K562 (cell line): Measurements from ENCODE around the gene GABARAP. TPM values are rescaled to one million over a fixed set of nuclear protein-coding genes. Genes with fewer than 3 reads are reported as not detected.

Experiments used
- ARID2 ChIP-seq: fragments of 450-650 bp; IDR thresholded peaks from 2 replicates; pipeline ENCODE4 v1.6.1; 2017; ENCODE audit warnings: antibody characterized with exemption, mild to moderate bottlenecking
- GABPB1 ChIP-seq: sonication (generic); formaldehyde crosslinking; IDR thresholded peaks from 2 replicates; pipeline ENCODE4 v1.8.0; 2022; ENCODE audit warnings: mild to moderate bottlenecking, missing genetic modification reagents
- NR2C1 ChIP-seq, 2 experiments: fragments of 450-650 bp; IDR thresholded peaks; 2 replicates each; pipeline ENCODE4 v1.6.1; 2017; ENCODE audit warnings: mild to moderate bottlenecking in 2 of 2, antibody characterized with exemption in 1 of 2, inconsistent platforms in 1 of 2, missing compliant biosample characterization in 1 of 2, missing genetic modification characterization in 1 of 2
- POLR2A ChIP-seq: fragments of 450-650 bp; conservative IDR thresholded peaks from 2 replicates; pipeline ENCODE4 v1.6.1; 2016
- RB1 ChIP-seq: fragments of 450-650 bp; IDR thresholded peaks from 2 replicates; pipeline ENCODE4 v1.6.1; 2017; ENCODE audit warnings: low read depth, mild to moderate bottlenecking
- TCF3 ChIP-seq: sonication (generic); formaldehyde crosslinking; IDR thresholded peaks from 2 replicates; pipeline ENCODE4 v1.4.0; 2020; ENCODE audit warnings: mild to moderate bottlenecking, missing genetic modification reagents
- TRIM28 ChIP-seq: fragments of 450-650 bp; IDR thresholded peaks from 2 replicates; pipeline ENCODE4 v1.6.1; 2017
- ZBTB8A ChIP-seq: fragments of 450-650 bp; IDR thresholded peaks from 2 replicates; pipeline ENCODE4 v1.6.1; 2018; ENCODE audit warnings: mild to moderate bottlenecking, moderate library complexity; ENCODE audit not compliant: partially characterized antibody
- ZNF41 ChIP-seq: fragments of 250-450 bp; sonication (Bioruptor Pico); conservative IDR thresholded peaks from 2 replicates; pipeline ENCODE4 v1.4.0; 2020; ENCODE audit warnings: mild to moderate bottlenecking
- polyA plus RNA-seq, 8 experiments: library from polyadenylated mRNA; depleted of rRNA in 4 of 8; stranded (reverse) in 5 of 8; unstranded in 3 of 8; fragments of >200 nt; fragmentation: Nextera tagmentation in 2 of 8; fragmentation: Illumina TruSeq in 1 of 8; extraction: Ambion mirVana in 2 of 8; extraction: Trizol in 1 of 8; gene quantifications; 2 replicates each; pipeline versions ENCODE4 v1.2.1 to v1.2.3, GENCODE V29; 2011 to 2014; ENCODE audit warnings: inconsistent platforms in 1 of 8, missing spikeins in 1 of 8
- total RNA-seq, 7 experiments: library from RNA; depleted of rRNA in 6 of 7; stranded (reverse); fragments of >200 nt in 6 of 7; fragmentation: Illumina TruSeq in 2 of 7; extraction: Trizol in 2 of 7; gene quantifications; 2 replicates each; pipeline versions ENCODE4 v1.2.1 to v1.2.3, GENCODE V29; 2011 to 2021; ENCODE audit warnings: low replicate concordance in 1 of 7
- TF ChIP-seq, protein P1 (sequence below): fragments of 200-600 bp; sonication (generic); IDR thresholded peaks from one replicate; pipeline ENCODE4 v1.6.1; 2012; ENCODE audit warnings: mild to moderate bottlenecking, low read depth, low read length, inconsistent platforms
- TF ChIP-seq, protein P2 (sequence below): sonication (generic); formaldehyde crosslinking; IDR thresholded peaks from 2 replicates; pipeline ENCODE4 v1.8.0; 2022; ENCODE audit warnings: mild to moderate bottlenecking, missing genetic modification reagents, borderline replicate concordance
- TF ChIP-seq, protein P3 (sequence below): fragments of 450-650 bp; formaldehyde crosslinking; conservative IDR thresholded peaks from 2 replicates; pipeline ENCODE4 v1.4.0; 2022; ENCODE audit warnings: mild to moderate bottlenecking, missing genetic modification characterization

Gene GABARAP
- total and polyA plus RNA-seq, 9 of the 15 experiments (the other 6 are each of a cell fraction or from before 2014, with no cell fraction given), result 47.5 to 373 (median 152) TPM

DNA sequence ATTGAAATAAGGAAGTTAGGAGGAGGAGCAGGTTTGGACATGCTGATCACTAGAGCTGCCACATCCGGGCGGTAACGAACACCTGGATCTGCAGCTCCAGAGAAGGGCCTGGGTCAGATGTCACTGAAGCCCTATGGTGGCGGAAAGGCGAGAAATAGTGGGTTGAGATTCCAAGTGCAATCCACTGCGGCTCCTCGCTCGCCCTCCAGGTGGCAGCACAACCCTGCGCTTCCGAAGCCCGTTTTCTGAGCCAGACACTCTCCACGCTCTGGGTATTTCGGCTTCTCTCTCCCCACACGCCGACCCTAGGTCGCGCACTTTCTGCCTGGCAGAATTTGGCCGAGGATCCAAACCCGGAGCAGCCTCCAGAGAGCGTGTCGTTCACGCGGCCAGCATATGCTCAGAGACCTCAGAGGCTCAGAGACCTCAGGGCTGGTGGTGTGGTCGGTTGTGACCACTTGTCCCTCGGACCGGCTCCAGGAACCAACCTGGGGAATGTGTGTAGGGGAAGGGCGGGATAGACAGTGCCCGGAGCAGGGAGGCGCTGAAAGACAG is 38.3 kb upstream of the GABARAP start (continued):
- TF ChIP-seq, protein P1, sequence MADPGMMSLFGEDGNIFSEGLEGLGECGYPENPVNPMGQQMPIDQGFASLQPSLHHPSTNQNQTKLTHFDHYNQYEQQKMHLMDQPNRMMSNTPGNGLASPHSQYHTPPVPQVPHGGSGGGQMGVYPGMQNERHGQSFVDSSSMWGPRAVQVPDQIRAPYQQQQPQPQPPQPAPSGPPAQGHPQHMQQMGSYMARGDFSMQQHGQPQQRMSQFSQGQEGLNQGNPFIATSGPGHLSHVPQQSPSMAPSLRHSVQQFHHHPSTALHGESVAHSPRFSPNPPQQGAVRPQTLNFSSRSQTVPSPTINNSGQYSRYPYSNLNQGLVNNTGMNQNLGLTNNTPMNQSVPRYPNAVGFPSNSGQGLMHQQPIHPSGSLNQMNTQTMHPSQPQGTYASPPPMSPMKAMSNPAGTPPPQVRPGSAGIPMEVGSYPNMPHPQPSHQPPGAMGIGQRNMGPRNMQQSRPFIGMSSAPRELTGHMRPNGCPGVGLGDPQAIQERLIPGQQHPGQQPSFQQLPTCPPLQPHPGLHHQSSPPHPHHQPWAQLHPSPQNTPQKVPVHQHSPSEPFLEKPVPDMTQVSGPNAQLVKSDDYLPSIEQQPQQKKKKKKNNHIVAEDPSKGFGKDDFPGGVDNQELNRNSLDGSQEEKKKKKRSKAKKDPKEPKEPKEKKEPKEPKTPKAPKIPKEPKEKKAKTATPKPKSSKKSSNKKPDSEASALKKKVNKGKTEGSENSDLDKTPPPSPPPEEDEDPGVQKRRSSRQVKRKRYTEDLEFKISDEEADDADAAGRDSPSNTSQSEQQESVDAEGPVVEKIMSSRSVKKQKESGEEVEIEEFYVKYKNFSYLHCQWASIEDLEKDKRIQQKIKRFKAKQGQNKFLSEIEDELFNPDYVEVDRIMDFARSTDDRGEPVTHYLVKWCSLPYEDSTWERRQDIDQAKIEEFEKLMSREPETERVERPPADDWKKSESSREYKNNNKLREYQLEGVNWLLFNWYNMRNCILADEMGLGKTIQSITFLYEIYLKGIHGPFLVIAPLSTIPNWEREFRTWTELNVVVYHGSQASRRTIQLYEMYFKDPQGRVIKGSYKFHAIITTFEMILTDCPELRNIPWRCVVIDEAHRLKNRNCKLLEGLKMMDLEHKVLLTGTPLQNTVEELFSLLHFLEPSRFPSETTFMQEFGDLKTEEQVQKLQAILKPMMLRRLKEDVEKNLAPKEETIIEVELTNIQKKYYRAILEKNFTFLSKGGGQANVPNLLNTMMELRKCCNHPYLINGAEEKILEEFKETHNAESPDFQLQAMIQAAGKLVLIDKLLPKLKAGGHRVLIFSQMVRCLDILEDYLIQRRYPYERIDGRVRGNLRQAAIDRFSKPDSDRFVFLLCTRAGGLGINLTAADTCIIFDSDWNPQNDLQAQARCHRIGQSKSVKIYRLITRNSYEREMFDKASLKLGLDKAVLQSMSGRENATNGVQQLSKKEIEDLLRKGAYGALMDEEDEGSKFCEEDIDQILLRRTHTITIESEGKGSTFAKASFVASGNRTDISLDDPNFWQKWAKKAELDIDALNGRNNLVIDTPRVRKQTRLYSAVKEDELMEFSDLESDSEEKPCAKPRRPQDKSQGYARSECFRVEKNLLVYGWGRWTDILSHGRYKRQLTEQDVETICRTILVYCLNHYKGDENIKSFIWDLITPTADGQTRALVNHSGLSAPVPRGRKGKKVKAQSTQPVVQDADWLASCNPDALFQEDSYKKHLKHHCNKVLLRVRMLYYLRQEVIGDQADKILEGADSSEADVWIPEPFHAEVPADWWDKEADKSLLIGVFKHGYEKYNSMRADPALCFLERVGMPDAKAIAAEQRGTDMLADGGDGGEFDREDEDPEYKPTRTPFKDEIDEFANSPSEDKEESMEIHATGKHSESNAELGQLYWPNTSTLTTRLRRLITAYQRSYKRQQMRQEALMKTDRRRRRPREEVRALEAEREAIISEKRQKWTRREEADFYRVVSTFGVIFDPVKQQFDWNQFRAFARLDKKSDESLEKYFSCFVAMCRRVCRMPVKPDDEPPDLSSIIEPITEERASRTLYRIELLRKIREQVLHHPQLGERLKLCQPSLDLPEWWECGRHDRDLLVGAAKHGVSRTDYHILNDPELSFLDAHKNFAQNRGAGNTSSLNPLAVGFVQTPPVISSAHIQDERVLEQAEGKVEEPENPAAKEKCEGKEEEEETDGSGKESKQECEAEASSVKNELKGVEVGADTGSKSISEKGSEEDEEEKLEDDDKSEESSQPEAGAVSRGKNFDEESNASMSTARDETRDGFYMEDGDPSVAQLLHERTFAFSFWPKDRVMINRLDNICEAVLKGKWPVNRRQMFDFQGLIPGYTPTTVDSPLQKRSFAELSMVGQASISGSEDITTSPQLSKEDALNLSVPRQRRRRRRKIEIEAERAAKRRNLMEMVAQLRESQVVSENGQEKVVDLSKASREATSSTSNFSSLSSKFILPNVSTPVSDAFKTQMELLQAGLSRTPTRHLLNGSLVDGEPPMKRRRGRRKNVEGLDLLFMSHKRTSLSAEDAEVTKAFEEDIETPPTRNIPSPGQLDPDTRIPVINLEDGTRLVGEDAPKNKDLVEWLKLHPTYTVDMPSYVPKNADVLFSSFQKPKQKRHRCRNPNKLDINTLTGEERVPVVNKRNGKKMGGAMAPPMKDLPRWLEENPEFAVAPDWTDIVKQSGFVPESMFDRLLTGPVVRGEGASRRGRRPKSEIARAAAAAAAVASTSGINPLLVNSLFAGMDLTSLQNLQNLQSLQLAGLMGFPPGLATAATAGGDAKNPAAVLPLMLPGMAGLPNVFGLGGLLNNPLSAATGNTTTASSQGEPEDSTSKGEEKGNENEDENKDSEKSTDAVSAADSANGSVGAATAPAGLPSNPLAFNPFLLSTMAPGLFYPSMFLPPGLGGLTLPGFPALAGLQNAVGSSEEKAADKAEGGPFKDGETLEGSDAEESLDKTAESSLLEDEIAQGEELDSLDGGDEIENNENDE, result no peak
- TF ChIP-seq RB1 (peak; percentile 55; the same call in 1 of the 2 replicates), ZBTB8A (no peak), TRIM28 (0 out of 2 replicates have a peak, but pooled peaks have one; percentile 21), GABPB1 (CRISPR knock-in tag) (peak; percentile 71; the same call in 1 of the 2 replicates), ZNF41 (no peak), POLR2A (peak; percentile 44; the same call in 1 of the 2 replicates), ARID2 (peak; percentile 81), NR2C1 (IDR thresholded peaks at IDR 0.05) (peak; percentile 35; the same call in 1 of the 2 replicates), NR2C1 (tag; IDR thresholded peaks at IDR 0.05) (no peak), TCF3 (CRISPR knock-in tag) (no peak)
- TF ChIP-seq, protein P2, sequence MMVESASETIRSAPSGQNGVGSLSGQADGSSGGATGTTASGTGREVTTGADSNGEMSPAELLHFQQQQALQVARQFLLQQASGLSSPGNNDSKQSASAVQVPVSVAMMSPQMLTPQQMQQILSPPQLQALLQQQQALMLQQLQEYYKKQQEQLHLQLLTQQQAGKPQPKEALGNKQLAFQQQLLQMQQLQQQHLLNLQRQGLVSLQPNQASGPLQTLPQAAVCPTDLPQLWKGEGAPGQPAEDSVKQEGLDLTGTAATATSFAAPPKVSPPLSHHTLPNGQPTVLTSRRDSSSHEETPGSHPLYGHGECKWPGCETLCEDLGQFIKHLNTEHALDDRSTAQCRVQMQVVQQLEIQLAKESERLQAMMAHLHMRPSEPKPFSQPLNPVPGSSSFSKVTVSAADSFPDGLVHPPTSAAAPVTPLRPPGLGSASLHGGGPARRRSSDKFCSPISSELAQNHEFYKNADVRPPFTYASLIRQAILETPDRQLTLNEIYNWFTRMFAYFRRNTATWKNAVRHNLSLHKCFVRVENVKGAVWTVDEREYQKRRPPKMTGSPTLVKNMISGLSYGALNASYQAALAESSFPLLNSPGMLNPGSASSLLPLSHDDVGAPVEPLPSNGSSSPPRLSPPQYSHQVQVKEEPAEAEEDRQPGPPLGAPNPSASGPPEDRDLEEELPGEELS (CRISPR knock-in tag), result peak; percentile 90
- TF ChIP-seq, protein P3, sequence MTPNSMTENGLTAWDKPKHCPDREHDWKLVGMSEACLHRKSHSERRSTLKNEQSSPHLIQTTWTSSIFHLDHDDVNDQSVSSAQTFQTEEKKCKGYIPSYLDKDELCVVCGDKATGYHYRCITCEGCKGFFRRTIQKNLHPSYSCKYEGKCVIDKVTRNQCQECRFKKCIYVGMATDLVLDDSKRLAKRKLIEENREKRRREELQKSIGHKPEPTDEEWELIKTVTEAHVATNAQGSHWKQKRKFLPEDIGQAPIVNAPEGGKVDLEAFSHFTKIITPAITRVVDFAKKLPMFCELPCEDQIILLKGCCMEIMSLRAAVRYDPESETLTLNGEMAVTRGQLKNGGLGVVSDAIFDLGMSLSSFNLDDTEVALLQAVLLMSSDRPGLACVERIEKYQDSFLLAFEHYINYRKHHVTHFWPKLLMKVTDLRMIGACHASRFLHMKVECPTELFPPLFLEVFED (CRISPR knock-in tag), result no peak
